ENCODE measurements around the gene KIF6.

Gene KIF6

GRCh38 chr6:39476670-39477069, 248.5 kb downstream of the KIF6 start:
- DNase-seq (ENCODE audit: low read depth): no peak
- TF ChIP-seq CTCF (conservative IDR thresholded peaks at IDR 0.05; ENCODE audit: low read length): no peak
- no peak overlapping the region for H3K4me3 ChIP-seq (ENCODE audit: low read length)

- H3K4me3 ChIP-seq (ENCODE audit: low read length): no peak overlapping the region
- no peak for DNase-seq (ENCODE audit: low read depth)
- TF ChIP-seq CTCF (conservative IDR thresholded peaks at IDR 0.05; ENCODE audit: low read length): no peak
Observed at GRCh38 chr6:39476151-39476550, 249.1 kb downstream of the KIF6 start.

- no peak for DNase-seq (ENCODE audit: low read depth)
- TF ChIP-seq CTCF (conservative IDR thresholded peaks at IDR 0.05; ENCODE audit: low read length): no peak
- no peak overlapping the region for H3K4me3 ChIP-seq (ENCODE audit: low read length)
Observed at GRCh38 chr6:39471954-39472659, 253.1 kb downstream of the KIF6 start.

- H3K4me3 ChIP-seq (ENCODE audit: low read length): no peak overlapping the region
- TF ChIP-seq CTCF (conservative IDR thresholded peaks at IDR 0.05; ENCODE audit: low read length): no peak
- DNase-seq (ENCODE audit: low read depth): no peak
Observed at GRCh38 chr6:39470506-39470905, 254.7 kb downstream of the KIF6 start.

GRCh38 chr6:39468385-39468784, 256.8 kb downstream of the KIF6 start:
- no peak for TF ChIP-seq CTCF (conservative IDR thresholded peaks at IDR 0.05; ENCODE audit: low read length)

GRCh38 chr6:39466631-39467030, 258.6 kb downstream of the KIF6 start:
- TF ChIP-seq CTCF (conservative IDR thresholded peaks at IDR 0.05; ENCODE audit: low read length): no peak
- no peak overlapping the region for H3K4me3 ChIP-seq (ENCODE audit: low read length)
- DNase-seq (ENCODE audit: low read depth): no peak

More at GRCh38 chr6:39468385-39468784, 256.8 kb downstream of the KIF6 start:
- H3K4me3 ChIP-seq (ENCODE audit: low read length): no peak overlapping the region
- no peak for DNase-seq (ENCODE audit: low read depth)

GRCh38 chr6:39465539-39465938, 259.7 kb downstream of the KIF6 start:
- no peak for TF ChIP-seq CTCF (conservative IDR thresholded peaks at IDR 0.05; ENCODE audit: low read length)
- DNase-seq (ENCODE audit: low read depth): no peak
- no peak overlapping the region for H3K4me3 ChIP-seq (ENCODE audit: low read length)

Measured in AG10803 (cell line).